WERI-Rb-1 (cell line): ENCODE results near the gene PGAP6.

Experiments used
- DNase-seq: peaks from one replicate; pipeline ENCODE4 v3.0.0-alpha.2; 2020
- H3K27ac ChIP-seq: fragments of 250-450 bp; sonication (Bioruptor Pico); 2 replicates; pipeline ENCODE4 v1.5.1; 2020; ENCODE audit warnings: mild to moderate bottlenecking, moderate library complexity
- H3K27me3 ChIP-seq: fragments of 250-450 bp; sonication (Bioruptor Pico); 2 replicates; pipeline ENCODE4 v1.5.1; 2021; ENCODE audit warnings: mild to moderate bottlenecking, low read depth, moderate library complexity; ENCODE audit not compliant: insufficient read depth, severe bottlenecking
- H3K36me3 ChIP-seq: fragments of 250-450 bp; sonication (Bioruptor Pico); 2 replicates; pipeline ENCODE4 v1.5.1; 2020; ENCODE audit warnings: mild to moderate bottlenecking, moderate library complexity
- H3K4me3 ChIP-seq: 2 replicates; pipeline ENCODE4 v1.5.1; 2011; ENCODE audit warnings: low read depth, mild to moderate bottlenecking, control low read depth, low read length
- H3K9me3 ChIP-seq: fragments of 250-450 bp; sonication (Bioruptor Pico); 2 replicates; pipeline ENCODE4 v1.5.1; 2021; ENCODE audit warnings: mild to moderate bottlenecking, moderate library complexity; ENCODE audit not compliant: severe bottlenecking
- TF ChIP-seq, protein P1 (sequence below): IDR thresholded peaks from 2 replicates; pipeline ENCODE4 v1.5.1; 2011; ENCODE audit warnings: low read depth, mild to moderate bottlenecking, control low read depth, inconsistent platforms, low read length

PGAP6 gene

DNA sequence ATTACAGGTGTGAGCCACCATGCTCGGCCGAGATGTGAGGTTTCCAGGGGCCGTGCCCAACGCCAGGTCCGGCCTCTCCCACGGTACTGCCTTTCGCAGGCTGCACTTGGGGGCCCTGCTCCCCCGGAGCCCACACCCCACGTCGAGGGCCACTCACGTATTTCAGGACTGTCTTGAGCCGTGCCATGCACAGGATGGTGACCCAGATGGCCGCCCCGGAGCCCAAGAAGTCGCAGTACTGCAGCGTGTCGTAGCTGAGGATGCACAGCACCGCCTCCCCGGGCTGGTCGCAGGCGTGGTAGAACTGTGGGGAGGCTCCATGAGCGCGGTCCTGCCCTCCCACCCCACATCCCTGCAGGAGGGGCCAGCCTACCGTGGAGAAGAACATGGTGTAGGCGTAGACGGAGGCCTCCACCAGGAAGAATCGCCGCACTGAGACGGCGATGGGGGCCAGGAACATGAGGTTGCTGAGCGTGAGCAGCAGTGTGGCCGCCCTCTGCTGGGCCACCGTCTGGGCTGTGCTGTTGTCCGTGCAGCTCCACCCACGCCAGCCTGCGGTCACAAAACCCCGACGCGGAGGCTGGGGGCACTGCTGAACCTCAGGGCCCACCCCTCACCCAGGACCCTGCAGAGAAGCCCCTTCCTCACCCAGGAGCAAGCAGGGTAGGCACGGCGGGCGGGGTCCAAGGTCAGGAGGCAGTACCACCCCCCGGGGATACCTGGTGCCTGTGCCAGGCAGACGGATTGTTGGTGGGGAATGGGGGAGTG, 7.7 kb downstream of the PGAP6 start:
- H3K27me3 ChIP-seq = no peaks in the 10 kb centered on the region
- no peak overlapping the region for H3K27ac ChIP-seq
- TF ChIP-seq, protein P1, sequence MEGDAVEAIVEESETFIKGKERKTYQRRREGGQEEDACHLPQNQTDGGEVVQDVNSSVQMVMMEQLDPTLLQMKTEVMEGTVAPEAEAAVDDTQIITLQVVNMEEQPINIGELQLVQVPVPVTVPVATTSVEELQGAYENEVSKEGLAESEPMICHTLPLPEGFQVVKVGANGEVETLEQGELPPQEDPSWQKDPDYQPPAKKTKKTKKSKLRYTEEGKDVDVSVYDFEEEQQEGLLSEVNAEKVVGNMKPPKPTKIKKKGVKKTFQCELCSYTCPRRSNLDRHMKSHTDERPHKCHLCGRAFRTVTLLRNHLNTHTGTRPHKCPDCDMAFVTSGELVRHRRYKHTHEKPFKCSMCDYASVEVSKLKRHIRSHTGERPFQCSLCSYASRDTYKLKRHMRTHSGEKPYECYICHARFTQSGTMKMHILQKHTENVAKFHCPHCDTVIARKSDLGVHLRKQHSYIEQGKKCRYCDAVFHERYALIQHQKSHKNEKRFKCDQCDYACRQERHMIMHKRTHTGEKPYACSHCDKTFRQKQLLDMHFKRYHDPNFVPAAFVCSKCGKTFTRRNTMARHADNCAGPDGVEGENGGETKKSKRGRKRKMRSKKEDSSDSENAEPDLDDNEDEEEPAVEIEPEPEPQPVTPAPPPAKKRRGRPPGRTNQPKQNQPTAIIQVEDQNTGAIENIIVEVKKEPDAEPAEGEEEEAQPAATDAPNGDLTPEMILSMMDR = no peak
- H3K36me3 ChIP-seq = peaks cover 70% of the 10 kb centered on the region
- H3K4me3 ChIP-seq = no peak overlapping the region
- no peaks in the 10 kb centered on the region for H3K9me3 ChIP-seq
- no peak for DNase-seq

DNA sequence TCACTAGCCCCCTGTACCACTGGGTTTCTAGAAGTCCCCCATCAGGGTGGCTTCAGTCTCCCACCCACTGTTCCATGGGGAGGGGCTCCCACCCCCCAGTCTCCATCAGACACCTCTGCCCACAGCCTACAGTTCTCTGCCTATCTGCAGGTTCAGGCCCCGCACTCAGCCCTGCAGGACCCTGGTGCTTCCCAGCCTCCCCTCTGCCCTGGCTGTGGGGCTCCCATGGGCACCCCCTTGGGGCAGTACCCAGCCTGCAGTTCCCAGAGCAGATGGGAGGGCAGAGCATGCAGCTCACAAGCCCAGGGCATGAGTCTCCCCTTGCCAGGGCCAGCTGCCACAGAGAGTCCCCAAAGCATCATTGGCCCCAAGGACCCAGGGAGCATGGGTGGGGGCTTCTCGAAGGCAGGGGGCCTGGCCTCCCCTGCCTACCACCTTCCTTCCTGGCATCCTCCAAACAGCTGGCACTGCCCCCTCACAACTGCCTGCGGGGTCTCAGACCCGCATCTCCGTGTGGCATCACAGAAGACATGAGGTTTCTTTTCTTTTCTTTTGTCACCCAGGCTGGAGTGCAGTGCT, 8.7 kb downstream of the PGAP6 start:
- Histone ChIP-seq H3K27ac (no peak overlapping the region), H3K27me3 (no peaks in the 10 kb centered on the region), H3K4me3 (no peak overlapping the region), H3K9me3 (no peaks in the 10 kb centered on the region), H3K36me3 (peaks cover 79% of the 10 kb centered on the region)
- TF ChIP-seq, protein P1 = no peak
- DNase-seq = no peak

DNA sequence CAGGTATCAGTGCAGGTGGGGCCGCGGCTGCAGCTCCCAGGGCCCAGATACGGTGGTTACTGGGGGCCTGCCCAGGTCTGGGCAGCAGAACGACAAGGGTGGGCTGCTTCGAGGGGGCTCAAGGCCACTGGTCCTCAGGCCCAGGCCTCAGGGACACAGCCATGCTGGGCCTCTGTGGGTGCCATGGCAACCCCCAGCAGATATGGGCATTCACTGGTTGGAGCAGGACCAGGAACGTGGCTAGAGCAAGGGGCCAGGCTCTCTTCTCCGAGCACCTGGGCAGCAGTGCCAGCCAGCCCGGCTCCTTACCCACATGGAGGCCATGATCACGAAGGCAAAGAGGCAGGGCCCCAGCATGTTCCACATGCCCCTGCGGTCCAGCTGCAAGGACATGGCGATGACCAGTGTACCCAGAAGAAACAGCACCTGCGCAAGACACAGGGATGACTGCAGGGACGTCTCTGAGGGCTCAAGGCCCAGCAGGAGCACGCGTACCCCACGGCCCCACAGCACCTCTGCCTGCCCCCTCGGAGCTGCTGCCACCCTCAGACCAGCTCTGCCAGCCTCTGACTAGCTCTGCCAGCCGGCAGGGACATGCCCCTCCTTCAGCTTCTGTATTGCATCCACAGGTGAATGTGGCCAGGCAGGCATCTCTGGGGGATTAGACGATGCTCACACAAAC, 9.3 kb downstream of the PGAP6 start:
- Histone ChIP-seq H3K27me3 (no peaks in the 10 kb centered on the region), H3K9me3 (no peaks in the 10 kb centered on the region), H3K36me3 (peaks cover 83% of the 10 kb centered on the region), H3K4me3 (no peak overlapping the region), H3K27ac (no peak overlapping the region)
- TF ChIP-seq, protein P1 = no peak
- DNase-seq = no peak

DNA sequence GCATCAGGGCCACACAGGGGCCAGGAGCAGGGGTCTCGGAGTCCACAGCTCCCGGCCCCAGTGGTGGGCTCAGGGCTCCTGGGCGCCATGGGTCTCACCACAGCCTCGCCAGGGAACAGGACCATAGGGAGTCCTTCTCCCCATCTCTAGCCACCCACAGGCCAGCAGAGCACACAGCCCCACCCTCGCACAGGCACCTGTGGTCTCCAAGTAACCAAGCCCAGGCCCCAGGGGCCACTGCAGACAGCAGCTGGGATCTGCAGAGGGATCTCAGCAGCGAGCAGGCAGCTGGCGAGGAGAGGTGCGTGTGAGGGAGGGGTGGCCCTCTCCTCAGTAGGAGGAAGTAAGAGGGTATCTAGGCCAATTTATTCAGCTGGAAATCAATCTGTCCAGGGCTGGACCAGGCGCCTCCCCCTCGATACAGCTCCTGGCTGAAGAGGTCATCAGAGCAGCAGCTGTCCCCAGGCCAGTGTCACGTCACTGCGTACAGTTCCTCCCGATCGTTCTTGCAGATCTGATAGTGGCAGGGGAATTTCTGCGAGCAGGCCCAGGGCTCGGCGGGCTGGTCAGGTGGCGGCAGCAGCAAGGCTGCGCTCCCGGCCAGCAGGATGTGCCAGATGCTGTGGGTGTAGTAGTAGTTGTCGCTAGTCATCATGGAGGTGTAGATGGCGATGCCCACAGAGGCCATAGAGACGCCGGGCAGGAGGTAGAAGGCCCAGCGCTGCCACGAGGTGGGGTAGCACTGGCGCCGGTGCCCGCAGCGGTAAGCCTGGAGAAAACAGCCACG, 10.1 kb downstream of the PGAP6 start:
- Histone ChIP-seq H3K36me3 (peaks cover 82% of the 10 kb centered on the region), H3K9me3 (no peaks in the 10 kb centered on the region), H3K27ac (no peak overlapping the region), H3K4me3 (no peak overlapping the region), H3K27me3 (no peaks in the 10 kb centered on the region)
- TF ChIP-seq, protein P1 = no peak
- no peak for DNase-seq

DNA sequence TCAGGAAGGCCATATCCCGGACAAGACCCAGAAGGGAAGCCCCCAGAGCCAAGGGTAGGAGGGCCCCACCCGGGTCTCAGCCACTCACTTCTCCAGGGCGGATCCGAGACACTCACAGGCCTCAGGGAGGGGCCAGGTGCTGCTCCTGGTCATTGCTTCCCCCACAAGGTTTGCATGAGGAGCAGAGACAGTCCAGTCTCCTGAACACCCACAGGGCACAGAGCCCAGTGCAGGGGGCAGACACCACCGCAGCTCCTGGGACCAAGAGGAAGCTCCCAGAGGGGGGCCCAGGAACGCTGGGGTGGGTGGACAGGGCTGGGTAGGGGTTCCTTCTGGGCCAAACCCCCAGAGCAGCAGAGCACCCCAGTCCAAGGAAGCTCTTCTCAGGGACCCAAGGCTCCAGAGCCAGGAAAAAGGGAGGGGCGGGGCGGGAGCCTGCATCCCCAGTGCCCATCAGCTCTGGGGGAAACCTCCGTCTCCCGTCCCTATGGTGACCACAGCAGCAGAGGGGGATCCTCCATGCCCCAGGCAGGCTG, 10.7 kb downstream of the PGAP6 start:
- TF ChIP-seq, protein P1 = no peak
- Histone ChIP-seq H3K36me3 (peaks cover 82% of the 10 kb centered on the region), H3K27me3 (no peaks in the 10 kb centered on the region), H3K9me3 (no peaks in the 10 kb centered on the region), H3K4me3 (peak overlapping the region; percentile 36), H3K27ac (peak overlapping the region; percentile 86)
- DNase-seq = no peak
